Panc1 (cell line): Measurements from ENCODE around the gene MCTP1.

Experiments
- TCF7L2 ChIP-seq: IDR thresholded peaks from 2 replicates; pipeline ENCODE4 v1.6.1; 2011; ENCODE audit warnings: mild to moderate bottlenecking, low read depth, low read length, inconsistent platforms
- TF ChIP-seq, protein P1 (sequence below): fragments of 450-650 bp; IDR thresholded peaks from 2 replicates; pipeline ENCODE4 v1.5.1; 2017; ENCODE audit warnings: mild to moderate bottlenecking

DNA sequence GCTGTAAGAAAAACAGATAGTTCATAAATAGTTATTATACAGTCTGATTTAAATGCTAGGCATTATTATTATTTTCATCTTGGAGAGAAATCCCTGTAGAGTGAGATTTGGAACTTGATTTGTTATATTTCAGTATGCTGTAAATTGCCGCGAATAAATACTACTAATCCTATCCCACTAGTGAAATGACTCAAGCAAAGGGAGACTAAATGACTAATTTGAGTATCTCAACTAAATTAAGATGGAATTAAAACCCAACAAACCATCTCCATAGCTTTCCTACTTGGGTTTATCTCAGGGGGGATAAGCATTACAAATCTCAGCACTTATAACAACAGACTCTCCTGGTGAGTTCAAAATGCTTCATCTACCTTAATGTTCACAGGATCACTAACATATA lies 206.0 kb downstream of the MCTP1 start:
- TF ChIP-seq, protein P1, sequence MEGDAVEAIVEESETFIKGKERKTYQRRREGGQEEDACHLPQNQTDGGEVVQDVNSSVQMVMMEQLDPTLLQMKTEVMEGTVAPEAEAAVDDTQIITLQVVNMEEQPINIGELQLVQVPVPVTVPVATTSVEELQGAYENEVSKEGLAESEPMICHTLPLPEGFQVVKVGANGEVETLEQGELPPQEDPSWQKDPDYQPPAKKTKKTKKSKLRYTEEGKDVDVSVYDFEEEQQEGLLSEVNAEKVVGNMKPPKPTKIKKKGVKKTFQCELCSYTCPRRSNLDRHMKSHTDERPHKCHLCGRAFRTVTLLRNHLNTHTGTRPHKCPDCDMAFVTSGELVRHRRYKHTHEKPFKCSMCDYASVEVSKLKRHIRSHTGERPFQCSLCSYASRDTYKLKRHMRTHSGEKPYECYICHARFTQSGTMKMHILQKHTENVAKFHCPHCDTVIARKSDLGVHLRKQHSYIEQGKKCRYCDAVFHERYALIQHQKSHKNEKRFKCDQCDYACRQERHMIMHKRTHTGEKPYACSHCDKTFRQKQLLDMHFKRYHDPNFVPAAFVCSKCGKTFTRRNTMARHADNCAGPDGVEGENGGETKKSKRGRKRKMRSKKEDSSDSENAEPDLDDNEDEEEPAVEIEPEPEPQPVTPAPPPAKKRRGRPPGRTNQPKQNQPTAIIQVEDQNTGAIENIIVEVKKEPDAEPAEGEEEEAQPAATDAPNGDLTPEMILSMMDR = no peak
- TF ChIP-seq TCF7L2 = no peak
